HG02884 (cell line): ENCODE results near the gene NTRK2.

Source experiments
- ATAC-seq: cut with Tn5 transposase; IDR thresholded peaks from one replicate; pipeline ENCODE4 v1.9.1; 2021; ENCODE audit warnings: mild to moderate bottlenecking, moderate library complexity; ENCODE audit not compliant: unreplicated experiment

Gene NTRK2

GRCh38 chr9:84731696-84732095, 62.2 kb downstream of the NTRK2 start:
- no peak for ATAC-seq

GRCh38 chr9:84736081-84736480, 66.6 kb downstream of the NTRK2 start:
- no peak for ATAC-seq

GRCh38 chr9:84736536-84736935, 67.0 kb downstream of the NTRK2 start:
- no peak for ATAC-seq

GRCh38 chr9:84738353-84738752, 68.8 kb downstream of the NTRK2 start:
- no peak for ATAC-seq

- no peak for ATAC-seq
These were observed 72.7 kb downstream of the NTRK2 start for GRCh38 chr9:84742261-84742660.

GRCh38 chr9:84744195-84744594, 74.7 kb downstream of the NTRK2 start:
- peak; percentile 43 for ATAC-seq

- no peak for ATAC-seq
These were observed 75.2 kb downstream of the NTRK2 start for GRCh38 chr9:84744726-84745125.

GRCh38 chr9:84748112-84748511, 78.6 kb downstream of the NTRK2 start:
- ATAC-seq: peak; percentile 54

GRCh38 chr9:84750152-84750865, 80.8 kb downstream of the NTRK2 start:
- no peak for ATAC-seq

GRCh38 chr9:84751921-84752320, 82.4 kb downstream of the NTRK2 start:
- no peak for ATAC-seq

GRCh38 chr9:84754461-84754860, 84.9 kb downstream of the NTRK2 start:
- no peak for ATAC-seq

- no peak for ATAC-seq
These were observed 85.4 kb downstream of the NTRK2 start for GRCh38 chr9:84754881-84755280.

GRCh38 chr9:84755380-84755779, 85.9 kb downstream of the NTRK2 start:
- no peak for ATAC-seq

- no peak for ATAC-seq
These were observed 86.6 kb downstream of the NTRK2 start for GRCh38 chr9:84756171-84756570.

GRCh38 chr9:84756731-84757130, 87.2 kb downstream of the NTRK2 start:
- no peak for ATAC-seq

- no peak for ATAC-seq
These were observed 89.3 kb downstream of the NTRK2 start for GRCh38 chr9:84758817-84759216.

GRCh38 chr9:84759300-84759750, 89.8 kb downstream of the NTRK2 start:
- peak; percentile 80 for ATAC-seq

- ATAC-seq: no peak
These were observed 90.3 kb downstream of the NTRK2 start for GRCh38 chr9:84759804-84760203.

- ATAC-seq: no peak
These were observed 91.7 kb downstream of the NTRK2 start for GRCh38 chr9:84761137-84761808.

GRCh38 chr9:84772511-84772910, 103.0 kb downstream of the NTRK2 start:
- ATAC-seq: no peak

GRCh38 chr9:84773022-84773421, 103.5 kb downstream of the NTRK2 start:
- ATAC-seq: no peak

GRCh38 chr9:84775056-84775643, 105.6 kb downstream of the NTRK2 start:
- ATAC-seq: no peak
